HG03095 (cell line): ENCODE results near the gene AIG1.

Experiments
- ATAC-seq: cut with Tn5 transposase; IDR thresholded peaks from one replicate; pipeline ENCODE4 v1.9.1; 2021; ENCODE audit warnings: moderate library complexity; ENCODE audit not compliant: unreplicated experiment

Gene AIG1

GRCh38 chr6:143356101-143356880, 295.6 kb downstream of the AIG1 start:
- ATAC-seq = no peak

- no peak for ATAC-seq
These were observed 296.5 kb downstream of the AIG1 start for GRCh38 chr6:143357152-143357551.

- no peak for ATAC-seq
These were observed 297.0 kb downstream of the AIG1 start for GRCh38 chr6:143357561-143358255.

GRCh38 chr6:143361536-143362191, 301.0 kb downstream of the AIG1 start:
- ATAC-seq = no peak

GRCh38 chr6:143362192-143362558, 301.5 kb downstream of the AIG1 start:
- ATAC-seq = no peak

GRCh38 chr6:143363299-143363698, 302.6 kb downstream of the AIG1 start:
- no peak for ATAC-seq

- ATAC-seq = peak; percentile 98
These were observed 307.7 kb downstream of the AIG1 start for GRCh38 chr6:143368426-143368825.

GRCh38 chr6:143369971-143370370, 309.3 kb downstream of the AIG1 start:
- ATAC-seq = no peak

GRCh38 chr6:143370812-143371370, 310.2 kb downstream of the AIG1 start:
- no peak for ATAC-seq

- no peak for ATAC-seq
These were observed 311.7 kb downstream of the AIG1 start for GRCh38 chr6:143372199-143372882.

- no peak for ATAC-seq
These were observed 313.3 kb downstream of the AIG1 start for GRCh38 chr6:143374014-143374413.

GRCh38 chr6:143375022-143375585, 314.4 kb downstream of the AIG1 start:
- ATAC-seq = no peak

- no peak for ATAC-seq
These were observed 315.7 kb downstream of the AIG1 start for GRCh38 chr6:143376375-143376774.

- ATAC-seq = no peak
These were observed 316.2 kb downstream of the AIG1 start for GRCh38 chr6:143376861-143377260.

GRCh38 chr6:143385636-143386035, 324.9 kb downstream of the AIG1 start:
- ATAC-seq = no peak

- ATAC-seq = no peak
These were observed 329.6 kb downstream of the AIG1 start for GRCh38 chr6:143390278-143390677.
